Activated naive CD4-positive, alpha-beta T cell (primary cell): ENCODE data around the gene ANAPC2.
"Not testable (repeated sequence)": the region's sequence is repeated elsewhere in the genome, so short reads cannot be mapped to it uniquely, and the experiment has no call there.

Experiments
- DNase-seq, 4 experiments: peaks; one replicate each; lab custom pipeline; 2025; lab: John Stamatoyannopoulos, UW

ANAPC2 gene

GRCh38 chr9:137143459-137143858, 44.9 kb downstream of the ANAPC2 start:
- DNase-seq = no peak

GRCh38 chr9:137141976-137142936, 46.1 kb downstream of the ANAPC2 start:
- no peak for DNase-seq

GRCh38 chr9:137141050-137141810, 47.1 kb downstream of the ANAPC2 start:
- no peak for DNase-seq

- no peak for DNase-seq
Measured at GRCh38 chr9:137140151-137141012, 48.0 kb downstream of the ANAPC2 start.

GRCh38 chr9:137139468-137140150, 48.8 kb downstream of the ANAPC2 start:
- DNase-seq = no peak

GRCh38 chr9:137138722-137139467, 49.5 kb downstream of the ANAPC2 start, which contains the start of gene GRIN1:
Gene GRIN1, plus strand, starts transcription at chr9:137139154. Its CDS starts 333 bp downstream, at chr9:137139487.
- peak in 1 of 4 experiments; percentile 41 for DNase-seq

- no peak for DNase-seq
Measured at GRCh38 chr9:137138058-137138721, 50.2 kb downstream of the ANAPC2 start.

- no peak for DNase-seq
Measured at GRCh38 chr9:137136881-137137607, 51.3 kb downstream of the ANAPC2 start.

GRCh38 chr9:137136261-137136880, 52.0 kb downstream of the ANAPC2 start:
- no peak for DNase-seq

- not testable (repeated sequence) for DNase-seq
Measured at GRCh38 chr9:137135154-137135553, 53.2 kb downstream of the ANAPC2 start.

- DNase-seq = no peak
Measured at GRCh38 chr9:137134191-137134590, 54.2 kb downstream of the ANAPC2 start.

- no peak for DNase-seq
Measured at GRCh38 chr9:137130176-137130755, 58.1 kb downstream of the ANAPC2 start.

- peak; percentile 71 to 85 (median 80) for DNase-seq
Measured at GRCh38 chr9:137129456-137130175, 58.7 kb downstream of the ANAPC2 start.

GRCh38 chr9:137128862-137129455, 59.4 kb downstream of the ANAPC2 start:
- DNase-seq = no peak

- DNase-seq = no peak
Measured at GRCh38 chr9:137128158-137128861, 60.0 kb downstream of the ANAPC2 start.

- no peak for DNase-seq
Measured at GRCh38 chr9:137127301-137128157, 60.8 kb downstream of the ANAPC2 start.
